Measurements from ENCODE around the gene BRD2. TPM values are rescaled to one million over a fixed set of nuclear protein-coding genes. Genes with fewer than 3 reads are reported as not detected.
A peak's percentile ranks its signal among the peaks of the same experiment; 100 is the strongest.

The BRD2 gene
- total RNA-seq, 1 donor from 2014 or later = 166 TPM

- Mint-ChIP-seq H3K27me3 (ENCODE audit: unreplicated experiment) (peaks cover 23% of the 10 kb centered on the region), H3K36me3 (ENCODE audit: unreplicated experiment) (no peaks in the 10 kb centered on the region), H3K9me3 (ENCODE audit: unreplicated experiment) (no peaks in the 10 kb centered on the region), H3K27ac (ENCODE audit: unreplicated experiment) (no peak overlapping the region), H3K4me3 (ENCODE audit: unreplicated experiment) (no peak overlapping the region), H3K4me1 (ENCODE audit: unreplicated experiment) (peaks cover 6% of the 10 kb centered on the region)
- no peak for TF ChIP-seq CTCF (IDR thresholded peaks at IDR 0.05)
- no peak for DNase-seq (ENCODE audit: extremely low spot score, unreplicated experiment)
Measured at GRCh38 chr6:32950449-32950848, 17.9 kb upstream of the BRD2 start.

GRCh38 chr6:32952817-32953739 lies 15.3 kb upstream of the BRD2 start, which contains the start of gene HLA-DMA:
TSS of gene HLA-DMA (minus strand) at chr6:32953097. CDS start at chr6:32953036, 61 bp downstream.
- Mint-ChIP-seq H3K27me3 (ENCODE audit: unreplicated experiment) (peaks cover 10% of the 10 kb centered on the region), H3K4me1 (ENCODE audit: unreplicated experiment) (peaks cover 6% of the 10 kb centered on the region), H3K9me3 (ENCODE audit: unreplicated experiment) (no peaks in the 10 kb centered on the region), H3K36me3 (ENCODE audit: unreplicated experiment) (peaks cover 4% of the 10 kb centered on the region), H3K27ac (ENCODE audit: unreplicated experiment) (peak within 1 kb of the TSS; percentile 64), H3K4me3 (ENCODE audit: unreplicated experiment) (no peak within 1 kb of the TSS)
- TF ChIP-seq CTCF (IDR thresholded peaks at IDR 0.05) = peak; percentile 85
- DNase-seq (ENCODE audit: extremely low spot score, unreplicated experiment) = peak; percentile 93

- Mint-ChIP-seq H3K27me3 (ENCODE audit: unreplicated experiment) (peaks cover 10% of the 10 kb centered on the region), H3K4me3 (ENCODE audit: unreplicated experiment) (no peak overlapping the region), H3K27ac (ENCODE audit: unreplicated experiment) (no peak overlapping the region), H3K4me1 (ENCODE audit: unreplicated experiment) (peaks cover 6% of the 10 kb centered on the region), H3K36me3 (ENCODE audit: unreplicated experiment) (peaks cover 4% of the 10 kb centered on the region), H3K9me3 (ENCODE audit: unreplicated experiment) (no peaks in the 10 kb centered on the region)
- DNase-seq (ENCODE audit: extremely low spot score, unreplicated experiment) = no peak
- no peak for TF ChIP-seq CTCF (IDR thresholded peaks at IDR 0.05)
Measured at GRCh38 chr6:32953775-32954174, 14.6 kb upstream of the BRD2 start.

- TF ChIP-seq CTCF (IDR thresholded peaks at IDR 0.05) = no peak
- DNase-seq (ENCODE audit: extremely low spot score, unreplicated experiment) = no peak
- Mint-ChIP-seq H3K4me1 (ENCODE audit: unreplicated experiment) (peaks cover 6% of the 10 kb centered on the region), H3K36me3 (ENCODE audit: unreplicated experiment) (peaks cover 4% of the 10 kb centered on the region), H3K27me3 (ENCODE audit: unreplicated experiment) (peaks cover 5% of the 10 kb centered on the region), H3K27ac (ENCODE audit: unreplicated experiment) (no peak overlapping the region), H3K9me3 (ENCODE audit: unreplicated experiment) (no peaks in the 10 kb centered on the region), H3K4me3 (ENCODE audit: unreplicated experiment) (no peak overlapping the region)
Measured at GRCh38 chr6:32954267-32954666, 14.1 kb upstream of the BRD2 start.
